ENCODE results near the gene SURF1.

- TF ChIP-seq CTCF (IDR thresholded peaks at IDR 0.05) = no peak
- TF ChIP-seq POLR2AphosphoS5 (IDR thresholded peaks at IDR 0.05) = no peak
These were observed 24.5 kb downstream of the SURF1 start for GRCh38 chr9:133331641-133332380.

All from esophagus muscularis mucosa (tissue), 3 donors.